Mucosa of stomach (tissue), 1 donor: ENCODE data around the gene NDUFB10.

Experiments used
- H3K27me3 ChIP-seq: one replicate; pipeline ENCODE4 v1.7.0; 2013; ENCODE audit warnings: mild to moderate bottlenecking, low read length; ENCODE audit not compliant: control insufficient read depth, insufficient read depth
- H3K36me3 ChIP-seq: one replicate; pipeline ENCODE4 v1.7.0; 2013; ENCODE audit warnings: low read length; ENCODE audit not compliant: control insufficient read depth, insufficient read depth
- H3K4me1 ChIP-seq: one replicate; pipeline ENCODE4 v1.7.0; 2013; ENCODE audit warnings: mild to moderate bottlenecking, low read length; ENCODE audit not compliant: control insufficient read depth, insufficient read depth
- H3K4me3 ChIP-seq: one replicate; pipeline ENCODE4 v1.7.0; 2013; ENCODE audit warnings: low read length
- H3K9ac ChIP-seq: one replicate; pipeline ENCODE4 v1.7.0; 2013; ENCODE audit warnings: mild to moderate bottlenecking, low read length, moderate library complexity
- H3K9me3 ChIP-seq: one replicate; pipeline ENCODE4 v1.7.0; 2013; ENCODE audit warnings: mild to moderate bottlenecking, low read length, moderate library complexity; ENCODE audit not compliant: control insufficient read depth
- donor health status: Pancreatic carcinoma.

Gene NDUFB10

DNA sequence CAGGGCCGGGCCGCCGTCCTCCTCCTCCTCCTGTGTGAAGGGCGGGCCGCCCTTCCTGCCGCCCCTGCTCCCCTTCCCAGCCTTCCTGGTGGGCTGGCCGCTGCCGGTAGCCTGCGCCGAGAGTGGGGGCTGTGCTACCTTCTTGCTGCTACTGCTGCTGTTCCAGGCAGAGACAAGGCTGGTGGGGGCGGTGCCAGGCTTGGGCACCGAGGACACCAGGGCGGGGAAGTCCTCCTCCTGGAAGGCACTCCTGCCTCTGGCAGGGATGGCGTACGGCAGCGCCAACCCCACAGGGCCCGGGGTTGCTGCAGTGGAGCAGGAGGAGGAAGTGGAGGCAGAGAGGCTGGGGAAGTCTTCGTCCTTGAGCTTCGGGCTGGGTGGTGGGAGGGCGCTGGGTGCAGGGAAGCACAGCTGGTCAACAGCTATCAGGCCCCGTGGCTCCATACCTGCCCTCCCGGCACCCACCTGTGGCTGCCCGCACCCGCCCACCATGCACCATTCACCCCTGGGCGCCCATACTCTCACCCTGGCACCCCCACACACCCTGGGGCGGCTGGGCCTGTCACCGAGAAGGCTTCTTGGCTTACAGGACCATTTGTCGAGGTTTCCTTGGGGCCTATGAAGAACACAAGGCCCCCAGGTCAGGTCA, 40.7 kb downstream of the NDUFB10 start:
- Histone ChIP-seq H3K4me3 (no peak overlapping the region), H3K4me1 (peaks cover 17% of the 10 kb centered on the region), H3K27me3 (no peaks in the 10 kb centered on the region), H3K9me3 (no peaks in the 10 kb centered on the region), H3K9ac (no peak overlapping the region), H3K36me3 (peaks cover 5% of the 10 kb centered on the region)

DNA sequence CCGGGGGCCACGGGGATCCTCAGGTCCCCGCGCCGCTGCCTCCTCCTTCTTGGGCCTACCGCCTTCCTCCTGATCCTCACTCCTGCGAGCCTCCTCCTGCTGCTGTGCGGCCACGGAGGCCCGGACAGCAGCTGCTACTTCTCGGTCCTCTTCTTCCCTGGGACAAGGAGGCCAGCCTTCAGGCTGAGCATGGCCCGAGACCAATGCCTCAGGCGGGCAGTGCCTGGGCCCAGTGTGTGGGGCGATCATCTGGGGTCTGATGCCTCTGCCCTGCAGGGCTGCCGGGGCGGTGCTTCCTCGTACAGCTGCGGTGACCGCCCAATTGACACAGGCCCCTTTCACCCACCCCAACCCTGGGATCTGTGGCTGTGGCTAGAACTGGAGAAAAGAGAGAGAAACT, 41.7 kb downstream of the NDUFB10 start:
- H3K4me3 ChIP-seq = no peak overlapping the region
- no peaks in the 10 kb centered on the region for H3K27me3 ChIP-seq
- H3K36me3 ChIP-seq = peaks cover 5% of the 10 kb centered on the region
- no peaks in the 10 kb centered on the region for H3K9me3 ChIP-seq
- no peak overlapping the region for H3K9ac ChIP-seq
- peaks cover 27% of the 10 kb centered on the region for H3K4me1 ChIP-seq

DNA sequence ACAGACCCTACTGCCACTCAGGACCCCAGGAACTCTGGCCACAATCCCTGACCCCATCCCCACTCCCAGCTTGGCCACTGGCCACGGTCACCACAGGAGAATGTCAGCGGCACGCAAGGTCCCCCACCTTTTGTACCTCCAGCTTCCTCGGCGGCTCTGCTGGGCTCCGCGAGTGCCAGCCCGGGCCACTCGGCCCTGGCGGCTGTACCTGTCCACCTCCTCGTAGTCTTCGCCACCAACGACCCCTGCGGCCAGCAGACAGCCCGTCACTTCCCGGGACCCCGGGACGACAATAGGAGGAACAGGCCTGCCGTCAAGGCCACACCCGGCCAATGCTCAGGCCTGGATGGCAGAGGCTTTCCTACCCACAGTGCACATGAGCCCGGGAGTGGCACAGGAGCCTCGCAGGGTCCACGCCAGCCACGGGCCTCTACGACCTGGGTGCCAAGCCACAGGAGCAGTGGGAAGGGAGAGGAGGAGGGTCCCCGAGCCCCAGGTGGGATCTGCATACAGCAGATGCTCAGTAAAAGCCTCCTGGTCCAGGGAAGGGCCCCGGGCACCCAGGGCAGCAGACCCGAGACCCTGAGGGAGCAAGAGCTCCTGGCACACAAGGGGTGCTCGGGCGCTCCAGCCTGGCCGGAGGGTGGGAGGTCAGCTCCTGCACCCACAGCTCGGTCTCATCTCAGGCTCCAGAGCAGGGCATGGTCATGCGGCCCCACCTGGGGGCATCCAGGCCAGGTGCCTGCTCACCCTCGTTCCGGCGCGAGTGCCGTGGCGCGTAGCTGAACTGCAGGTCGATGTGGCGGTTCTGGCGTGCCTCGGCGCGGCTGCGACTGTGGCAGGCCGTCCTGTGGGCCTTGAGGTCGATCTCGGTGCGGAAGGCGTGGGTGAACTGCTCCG, 42.4 kb downstream of the NDUFB10 start:
- Histone ChIP-seq H3K27me3 (no peaks in the 10 kb centered on the region), H3K36me3 (peaks cover 5% of the 10 kb centered on the region), H3K9me3 (no peaks in the 10 kb centered on the region), H3K9ac (no peak overlapping the region), H3K4me1 (peaks cover 34% of the 10 kb centered on the region), H3K4me3 (no peak overlapping the region)

DNA sequence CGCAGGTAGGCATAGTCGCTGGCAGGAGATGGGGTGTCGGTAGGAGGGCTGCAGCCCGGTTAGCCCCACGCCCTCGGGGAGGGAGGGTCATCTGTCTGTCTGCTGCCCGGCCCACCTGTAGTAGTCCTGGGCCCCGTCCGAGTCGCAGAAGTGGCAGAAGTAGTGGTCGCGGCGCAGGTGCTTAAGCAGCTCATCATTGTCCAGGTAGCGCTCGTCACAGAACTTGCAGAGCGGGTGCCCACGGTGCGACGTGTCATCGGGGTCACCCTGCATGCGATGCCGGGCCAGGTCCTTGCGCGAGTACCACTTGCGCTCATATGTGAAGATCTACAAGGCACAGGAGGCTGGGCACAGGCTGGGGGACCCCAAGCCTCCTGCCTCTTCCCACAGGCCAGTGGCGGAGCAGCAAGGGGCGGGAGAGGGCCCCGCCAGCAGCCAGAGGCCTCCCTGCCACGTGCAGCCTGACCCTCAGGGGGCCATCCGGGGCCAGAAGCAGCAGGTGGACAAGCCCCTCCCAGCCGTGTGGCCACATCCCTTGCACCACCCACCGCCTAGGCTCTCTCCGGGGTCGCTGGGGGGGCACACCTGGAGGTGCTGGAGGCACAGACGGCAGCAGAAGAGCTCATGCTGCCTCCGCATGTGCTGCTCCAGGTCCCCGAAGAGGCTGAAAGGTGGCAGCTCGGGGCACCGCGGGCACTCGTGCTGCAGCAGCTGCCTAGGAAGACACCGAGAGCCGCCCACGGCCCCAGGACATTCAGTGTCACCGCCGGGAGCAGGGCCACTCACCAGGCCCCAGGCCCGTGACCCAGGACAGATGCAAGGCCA, 43.3 kb downstream of the NDUFB10 start:
- no peaks in the 10 kb centered on the region for H3K9me3 ChIP-seq
- H3K27me3 ChIP-seq = no peaks in the 10 kb centered on the region
- H3K9ac ChIP-seq = no peak overlapping the region
- no peak overlapping the region for H3K4me3 ChIP-seq
- H3K36me3 ChIP-seq = peaks cover 5% of the 10 kb centered on the region
- peaks cover 42% of the 10 kb centered on the region for H3K4me1 ChIP-seq

DNA sequence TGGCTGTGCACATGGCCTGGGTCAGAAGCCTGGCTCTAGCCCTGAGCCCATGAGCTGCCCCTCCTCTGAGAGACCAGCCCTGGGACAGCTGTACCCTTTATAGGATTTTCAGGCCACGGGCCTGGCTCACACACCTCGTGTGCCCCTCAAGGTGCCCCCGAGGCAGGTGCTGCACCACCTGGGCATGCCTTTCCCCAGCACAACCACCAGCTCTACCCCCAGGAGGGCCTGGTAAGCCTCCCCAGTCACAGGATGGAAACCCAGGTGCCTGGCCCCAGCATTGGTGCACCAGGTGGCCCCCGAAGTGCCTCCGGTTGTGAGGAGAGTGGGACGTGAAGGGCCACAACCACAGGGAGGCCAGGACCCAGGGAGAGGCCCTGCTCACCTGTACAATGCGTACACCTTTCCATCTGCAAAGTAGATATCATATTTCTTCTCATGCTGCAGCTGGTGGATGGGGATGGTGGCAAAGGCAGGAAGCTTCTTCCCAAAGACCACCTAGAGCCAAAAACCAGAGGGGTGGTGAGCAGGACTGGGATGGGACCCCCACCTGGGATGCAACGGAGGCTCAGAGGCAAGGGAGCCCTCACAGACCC, 44.0 kb downstream of the NDUFB10 start:
- Histone ChIP-seq H3K9ac (peak overlapping the region; percentile 44), H3K4me3 (no peak overlapping the region), H3K4me1 (peaks cover 49% of the 10 kb centered on the region), H3K27me3 (no peaks in the 10 kb centered on the region), H3K36me3 (peaks cover 5% of the 10 kb centered on the region), H3K9me3 (no peaks in the 10 kb centered on the region)

DNA sequence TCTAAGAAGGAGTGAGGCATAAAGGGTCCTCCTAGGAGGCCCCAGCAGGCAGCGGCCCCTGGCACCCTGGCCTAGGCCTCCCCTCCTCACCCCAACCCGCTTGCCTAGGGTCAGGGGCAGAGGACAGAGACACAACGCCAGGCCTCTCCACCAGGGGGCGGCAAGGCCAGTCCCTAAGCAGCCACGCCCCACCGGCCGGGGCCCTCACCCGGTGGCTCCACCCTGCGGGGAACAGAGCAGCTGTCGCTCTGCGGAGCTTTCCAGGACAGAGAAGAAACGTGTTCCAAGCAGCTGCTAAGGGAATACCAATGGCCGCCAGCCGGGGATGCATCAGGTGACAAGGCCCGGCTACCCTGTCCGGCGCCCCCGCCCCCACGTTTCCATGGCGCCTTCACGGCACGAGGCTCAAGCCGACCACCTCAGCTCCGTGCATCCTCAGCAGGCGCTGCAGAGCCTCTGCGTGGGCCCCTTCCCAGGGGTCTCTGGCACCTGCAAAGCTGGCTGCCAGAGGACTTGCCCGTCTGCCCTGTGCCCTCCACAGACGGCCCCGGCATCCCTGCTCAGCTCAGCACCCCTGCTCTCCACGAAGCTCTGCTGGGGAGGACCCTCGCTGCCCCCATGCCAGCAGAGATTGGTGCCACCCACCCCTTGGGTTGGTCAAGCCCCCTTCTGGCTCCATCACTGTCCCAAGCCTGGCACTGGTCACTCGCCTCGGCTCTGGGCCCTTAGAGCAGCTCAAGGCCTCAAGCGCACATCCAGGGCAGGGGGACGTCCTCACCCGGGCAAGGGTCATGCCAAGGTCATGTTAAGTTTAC, 44.7 kb downstream of the NDUFB10 start:
- Histone ChIP-seq H3K4me3 (no peak overlapping the region), H3K9ac (peak overlapping the region; percentile 44), H3K36me3 (peaks cover 5% of the 10 kb centered on the region), H3K9me3 (no peaks in the 10 kb centered on the region), H3K4me1 (peaks cover 56% of the 10 kb centered on the region), H3K27me3 (no peaks in the 10 kb centered on the region)

DNA sequence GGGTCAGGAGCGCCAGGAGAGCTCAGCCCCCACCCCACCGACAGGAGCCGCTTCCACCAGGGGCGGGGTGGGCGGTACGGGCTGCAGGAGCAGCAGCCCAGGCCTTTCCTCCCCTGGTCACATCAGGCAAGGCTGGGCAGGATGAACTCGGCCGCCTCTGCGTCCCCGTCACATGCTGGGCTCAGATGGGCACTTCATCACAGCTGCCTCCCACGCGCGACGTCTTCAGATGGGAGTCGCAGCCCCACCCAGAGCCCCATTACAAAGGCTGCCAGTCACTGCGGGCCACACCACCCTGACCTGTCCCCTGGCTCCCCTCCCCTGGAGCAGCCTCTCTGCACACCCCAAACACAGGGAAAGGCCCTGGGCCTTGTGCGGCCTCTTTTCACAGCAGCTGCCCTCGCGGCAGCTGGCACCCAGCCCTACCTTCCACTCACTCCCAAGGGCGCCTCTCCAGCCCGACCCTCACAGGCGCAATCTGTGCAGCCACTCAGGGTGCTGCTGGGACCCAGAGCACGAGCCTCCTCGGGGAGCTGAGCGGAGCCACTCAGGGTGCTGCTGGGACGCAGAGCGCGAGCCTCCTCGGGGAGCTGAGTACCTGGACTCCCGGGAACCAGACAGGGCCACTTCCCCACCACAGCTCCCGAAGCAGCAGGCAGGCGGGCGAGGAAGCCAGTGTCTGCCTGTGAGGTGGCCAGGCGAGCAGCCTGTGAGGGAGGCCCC, 45.6 kb downstream of the NDUFB10 start:
- Histone ChIP-seq H3K4me1 (peaks cover 57% of the 10 kb centered on the region), H3K27me3 (no peaks in the 10 kb centered on the region), H3K9ac (peak overlapping the region; percentile 29), H3K36me3 (peaks cover 5% of the 10 kb centered on the region), H3K9me3 (no peaks in the 10 kb centered on the region), H3K4me3 (no peak overlapping the region)

DNA sequence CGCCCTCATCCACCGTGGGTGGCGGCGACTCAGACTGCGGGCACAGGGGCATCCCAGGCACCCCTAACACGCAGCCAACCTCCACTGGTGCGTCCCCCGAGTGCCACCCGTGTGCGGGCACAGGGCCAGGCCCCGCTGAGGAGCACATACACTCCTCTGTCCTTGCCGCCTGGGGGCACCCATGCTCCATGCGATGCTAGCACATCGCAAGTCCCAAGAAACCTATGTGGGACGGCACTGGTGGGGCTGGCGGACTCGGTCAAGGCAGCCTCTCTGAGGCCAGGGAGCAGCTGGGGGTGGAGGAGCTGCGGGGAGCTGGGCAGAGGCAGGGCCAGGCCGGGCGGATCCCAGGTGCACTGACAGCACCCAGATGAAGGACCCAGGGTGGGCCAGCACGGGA, 46.3 kb downstream of the NDUFB10 start:
- Histone ChIP-seq H3K36me3 (peaks cover 5% of the 10 kb centered on the region), H3K9me3 (no peaks in the 10 kb centered on the region), H3K4me1 (peaks cover 64% of the 10 kb centered on the region), H3K4me3 (no peak overlapping the region), H3K9ac (no peak overlapping the region), H3K27me3 (no peaks in the 10 kb centered on the region)

DNA sequence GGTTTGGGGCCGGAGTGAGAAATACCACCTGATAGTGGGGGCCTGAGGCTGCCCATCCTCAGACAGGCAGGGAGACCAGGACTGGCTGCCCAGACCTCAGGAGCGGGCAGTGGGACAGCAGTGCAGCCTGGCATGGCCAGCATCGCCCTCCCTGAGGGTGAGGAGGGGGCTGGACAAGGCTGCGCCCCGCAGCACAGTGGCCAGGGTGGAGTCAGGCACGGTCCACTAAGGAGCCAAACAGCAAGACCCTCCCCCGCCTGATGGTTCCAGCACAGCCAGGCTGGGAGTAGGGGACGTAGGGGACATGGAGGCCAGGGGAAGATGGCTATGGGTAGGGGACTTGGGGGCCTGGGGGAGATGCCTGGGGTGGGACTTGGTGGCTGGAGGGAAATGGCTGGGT, 47.0 kb downstream of the NDUFB10 start:
- Histone ChIP-seq H3K9me3 (no peaks in the 10 kb centered on the region), H3K36me3 (peaks cover 5% of the 10 kb centered on the region), H3K9ac (no peak overlapping the region), H3K4me1 (peaks cover 65% of the 10 kb centered on the region), H3K4me3 (no peak overlapping the region), H3K27me3 (no peaks in the 10 kb centered on the region)

DNA sequence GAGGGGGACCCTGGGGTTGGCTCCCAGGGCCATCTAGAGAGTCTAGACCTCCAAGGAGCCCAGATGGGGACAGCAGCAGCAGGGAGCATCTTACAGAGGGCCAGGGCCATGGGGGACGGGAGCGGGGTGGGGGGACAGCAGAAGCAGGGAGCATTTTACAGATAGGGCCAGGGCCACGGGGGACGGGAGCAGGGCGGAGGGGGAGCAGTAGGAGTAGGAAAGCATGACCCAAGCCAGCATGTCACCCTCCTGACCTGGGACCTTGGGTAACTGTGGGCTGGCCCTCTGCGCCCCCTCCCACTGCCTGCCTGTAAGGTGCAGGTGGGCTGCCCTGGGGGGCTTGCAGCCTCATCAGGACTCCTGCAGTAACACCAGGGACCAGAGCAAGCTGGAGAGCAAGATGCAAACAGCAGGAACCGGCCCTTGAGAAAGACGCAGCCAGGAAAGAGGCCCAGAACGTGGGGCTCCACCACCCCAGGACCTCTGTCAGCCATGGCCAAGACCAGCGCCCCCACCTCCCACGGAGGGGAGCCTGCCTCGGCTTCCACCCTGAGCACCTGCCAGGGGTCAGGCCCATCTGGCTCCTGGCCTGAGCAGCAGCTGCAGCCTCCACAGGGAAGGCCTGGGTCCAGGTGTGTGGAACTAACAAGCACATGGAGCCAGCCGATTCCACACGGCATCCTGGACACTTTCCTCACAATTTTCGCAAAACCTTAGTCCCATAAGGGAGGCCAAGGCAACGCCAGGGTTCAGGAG, 47.9 kb downstream of the NDUFB10 start:
- peak overlapping the region; percentile 97 for H3K9ac ChIP-seq
- H3K9me3 ChIP-seq = no peaks in the 10 kb centered on the region
- H3K4me1 ChIP-seq = peaks cover 65% of the 10 kb centered on the region
- no peaks in the 10 kb centered on the region for H3K27me3 ChIP-seq
- no peak overlapping the region for H3K4me3 ChIP-seq
- peaks cover 5% of the 10 kb centered on the region for H3K36me3 ChIP-seq
